ENCODE results near the gene ARHGEF26.

- TF ChIP-seq EZH2 (IDR thresholded peaks at IDR 0.05; ENCODE audit: insufficient read depth, poor library complexity, severe bottlenecking) (no peak), EZH2phosphoT487 (IDR thresholded peaks at IDR 0.05; ENCODE audit: insufficient read depth, low read depth) (no peak)
These were observed 108.0 kb downstream of the ARHGEF26 start for GRCh38 chr3:154229217-154229590.

Measured in GM23248 (cell line).